Left ventricle myocardium superior (tissue), 1 donor: Measurements from ENCODE around the gene ABCC10. TPM values are rescaled to one million over a fixed set of nuclear protein-coding genes. Genes with fewer than 3 reads are reported as not detected.

ENCODE experiments used
- microRNA-seq: library from miRNA; unstranded; fragments of <30 nt; microRNA quantifications from one replicate; pipeline ENCODE4 v1.2.0, GENCODE V29; 2020; ENCODE audit warnings: borderline number of aligned reads
- total RNA-seq: library from RNA; stranded (reverse); fragmentation: NEBNext Ultra II Directional; extraction: Animal tissue kit (Norgen Biotek cat#: 25700); gene quantifications from one replicate; pipeline ENCODE4 v1.2.1, GENCODE V29; 2021
- donor health status: DM: no; HTN: yes; CAD: no; lungs with severe emphysema.

ABCC10 gene
- total RNA-seq, 1 donor from 2014 or later: 11.5 TPM

Small RNAs within 50 kb of the gene (microRNA-seq; reads per million reads assigned to microRNA genes)
- gene MIR6780B: not detected

Other genes starting within 250 kb of the ABCC10 start
- 10.9 TPM for gene CUL9, start 245.3 kb upstream of the ABCC10 start, total RNA-seq
- 31.2 TPM for gene DNPH1, start 198.1 kb upstream of the ABCC10 start, total RNA-seq
- 0.15 TPM for gene TTBK1, start 184.1 kb upstream of the ABCC10 start, total RNA-seq
- gene SLC22A7, start 129.3 kb upstream of the ABCC10 start, total RNA-seq: not detected
- gene CRIP3, start 118.7 kb upstream of the ABCC10 start, total RNA-seq: 6.6 TPM
- 12.4 TPM for gene ZNF318, start 57.9 kb upstream of the ABCC10 start, total RNA-seq
- gene DLK2, start 28.0 kb downstream of the ABCC10 start, total RNA-seq: 1.2 TPM
- gene TJAP1, start 50.0 kb downstream of the ABCC10 start, total RNA-seq: 23.2 TPM
- 1.0 TPM for gene LRRC73, start 82.8 kb downstream of the ABCC10 start, total RNA-seq
- 63.0 TPM for gene YIPF3, start 89.4 kb downstream of the ABCC10 start, total RNA-seq
- 16.9 TPM for gene POLR1C, start 89.5 kb downstream of the ABCC10 start, total RNA-seq
- 13.1 TPM for gene XPO5, start 148.5 kb downstream of the ABCC10 start, total RNA-seq
- gene POLH, start 148.6 kb downstream of the ABCC10 start, total RNA-seq: 8.7 TPM
- 23.6 TPM for gene GTPBP2, start 201.7 kb downstream of the ABCC10 start, total RNA-seq
- gene MAD2L1BP, start 208.3 kb downstream of the ABCC10 start, total RNA-seq: 28.3 TPM
- gene RSPH9, start 217.5 kb downstream of the ABCC10 start, total RNA-seq: 0.15 TPM